ENCODE results near the gene KLHL15.

- TF ChIP-seq POLR2A (IDR thresholded peaks at IDR 0.05; ENCODE audit: low read depth, low read length) (no peak), POLR2AphosphoS5 (IDR thresholded peaks at IDR 0.05; ENCODE audit: low read depth, low read length) (no peak), TAF1 (IDR thresholded peaks at IDR 0.05; ENCODE audit: low read depth, low read length) (no peak), SPI1 (IDR thresholded peaks at IDR 0.05; ENCODE audit: low read depth, low read length) (no peak), POU2F2 (IDR thresholded peaks at IDR 0.05; ENCODE audit: low read depth, low read length) (no peak)
Measured at GRCh38 chrX:24027985-24028384, 999 bp upstream of the KLHL15 start.
